Glomerular visceral epithelial cell (primary cell): ENCODE data around the gene SLC8A2.
"Not testable (repeated sequence)": the region's sequence is repeated elsewhere in the genome, so short reads cannot be mapped to it uniquely, and the experiment has no call there.

Experiments used
- DNase-seq: peaks from one replicate; pipeline ENCODE4 v3.0.0-alpha.2; 2016; ENCODE audit errors: extremely low spot score

Gene SLC8A2

DNA sequence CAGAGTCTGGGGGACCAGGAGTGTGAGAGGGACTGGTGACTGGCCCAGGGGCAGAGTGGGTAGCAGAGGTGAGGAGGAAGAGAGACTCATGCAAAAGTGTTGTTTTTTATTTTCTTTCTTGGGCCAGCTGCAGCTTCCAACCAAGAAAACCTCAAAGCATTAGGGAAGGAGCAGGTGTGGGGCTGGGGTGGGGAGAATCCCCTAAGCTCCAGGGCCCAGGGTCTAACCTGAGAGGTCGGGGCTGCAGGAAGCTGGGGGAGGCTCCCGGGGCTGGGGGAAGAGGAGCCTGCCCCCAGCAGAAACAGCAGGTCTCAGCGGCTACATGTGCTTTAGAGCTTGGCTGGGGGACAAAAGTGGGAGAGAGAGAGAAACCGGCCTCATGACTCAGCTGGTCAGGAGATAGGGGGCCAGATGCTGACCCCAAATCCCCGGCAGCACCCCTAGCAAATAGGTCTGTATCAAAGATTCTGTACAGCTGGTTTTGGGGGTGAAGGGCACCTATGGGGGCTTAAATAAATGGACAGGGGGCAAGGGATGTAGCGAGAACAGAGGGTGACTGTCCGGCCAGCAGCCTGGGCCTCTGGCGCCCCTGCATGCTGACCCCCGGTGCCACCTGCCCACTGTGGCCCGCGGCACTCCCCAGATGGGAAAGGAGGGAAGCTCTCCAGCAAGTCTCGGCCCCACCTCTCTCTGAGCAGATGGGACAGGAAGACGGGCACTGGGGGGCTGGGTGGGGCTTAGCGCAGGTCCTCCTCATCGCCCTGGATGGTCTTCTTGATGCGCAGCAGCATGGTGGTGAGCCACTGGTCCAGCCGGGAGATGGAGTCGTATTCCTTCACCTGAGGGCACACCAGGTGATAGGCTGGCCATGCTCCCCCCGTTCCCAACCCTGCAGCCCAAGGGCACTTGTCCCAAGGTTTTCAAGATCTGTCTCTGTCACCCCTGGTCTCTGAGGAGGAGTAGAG, 16.1 kb upstream of the SLC8A2 start:
- DNase-seq = no peak

DNA sequence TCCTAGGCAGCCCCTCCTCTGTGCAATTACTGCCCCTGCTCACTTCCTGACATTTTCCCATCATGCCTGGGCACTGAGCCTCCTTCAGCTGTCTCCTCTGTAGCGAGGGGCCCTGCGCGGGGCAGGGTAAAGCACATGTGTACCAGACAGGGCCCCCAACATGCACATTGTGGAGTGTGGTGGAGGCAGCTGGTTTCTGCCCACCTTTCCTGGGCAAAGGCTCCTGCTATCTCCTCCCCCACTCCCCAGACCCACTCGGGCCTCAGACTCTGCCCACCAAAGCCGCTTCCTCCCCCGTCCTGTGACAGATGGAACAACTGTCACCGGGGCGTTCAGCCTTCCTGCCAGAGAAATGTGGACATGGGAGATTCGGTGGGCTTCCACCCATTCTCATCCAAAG, 15.2 kb upstream of the SLC8A2 start:
- no peak for DNase-seq

DNA sequence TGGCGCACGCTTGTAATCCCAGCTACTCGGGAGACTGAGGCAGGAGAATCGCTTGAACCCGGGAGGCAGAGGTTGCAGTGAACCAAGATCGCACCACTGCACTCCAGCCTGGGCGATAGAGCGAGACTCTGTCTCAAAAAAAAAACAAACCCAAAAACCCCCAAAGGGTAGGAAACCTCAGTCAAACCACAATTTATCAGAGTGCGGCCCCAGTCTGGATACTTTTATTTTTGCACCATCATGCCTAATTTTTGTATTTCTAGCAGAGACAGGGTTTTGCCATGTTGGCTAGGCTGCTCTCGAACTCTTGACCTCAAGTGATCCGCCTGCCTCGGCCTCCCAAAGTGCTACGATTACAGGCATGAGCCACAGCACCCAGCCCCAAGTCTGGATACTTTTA, 14.5 kb upstream of the SLC8A2 start:
- DNase-seq = not testable (repeated sequence)

DNA sequence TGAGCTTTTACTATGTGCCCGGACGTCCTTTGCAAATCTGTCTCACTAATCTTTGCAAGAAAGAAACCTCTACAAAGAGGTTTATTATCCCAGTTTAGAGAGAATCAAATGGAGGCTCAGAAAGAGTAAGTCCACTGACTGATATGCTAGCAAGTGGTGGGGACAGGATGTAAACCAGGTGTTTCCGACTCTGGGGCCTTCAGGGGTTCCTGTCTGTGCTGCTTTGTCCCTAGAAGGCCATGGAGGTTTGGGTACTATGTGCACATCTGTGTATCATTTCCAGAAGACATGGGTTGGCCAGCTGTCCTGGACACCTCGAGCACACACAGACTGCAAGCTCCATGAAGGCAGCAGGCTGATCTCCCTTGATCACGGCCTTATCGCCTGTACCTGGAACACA, 13.5 kb upstream of the SLC8A2 start:
- no peak for DNase-seq

DNA sequence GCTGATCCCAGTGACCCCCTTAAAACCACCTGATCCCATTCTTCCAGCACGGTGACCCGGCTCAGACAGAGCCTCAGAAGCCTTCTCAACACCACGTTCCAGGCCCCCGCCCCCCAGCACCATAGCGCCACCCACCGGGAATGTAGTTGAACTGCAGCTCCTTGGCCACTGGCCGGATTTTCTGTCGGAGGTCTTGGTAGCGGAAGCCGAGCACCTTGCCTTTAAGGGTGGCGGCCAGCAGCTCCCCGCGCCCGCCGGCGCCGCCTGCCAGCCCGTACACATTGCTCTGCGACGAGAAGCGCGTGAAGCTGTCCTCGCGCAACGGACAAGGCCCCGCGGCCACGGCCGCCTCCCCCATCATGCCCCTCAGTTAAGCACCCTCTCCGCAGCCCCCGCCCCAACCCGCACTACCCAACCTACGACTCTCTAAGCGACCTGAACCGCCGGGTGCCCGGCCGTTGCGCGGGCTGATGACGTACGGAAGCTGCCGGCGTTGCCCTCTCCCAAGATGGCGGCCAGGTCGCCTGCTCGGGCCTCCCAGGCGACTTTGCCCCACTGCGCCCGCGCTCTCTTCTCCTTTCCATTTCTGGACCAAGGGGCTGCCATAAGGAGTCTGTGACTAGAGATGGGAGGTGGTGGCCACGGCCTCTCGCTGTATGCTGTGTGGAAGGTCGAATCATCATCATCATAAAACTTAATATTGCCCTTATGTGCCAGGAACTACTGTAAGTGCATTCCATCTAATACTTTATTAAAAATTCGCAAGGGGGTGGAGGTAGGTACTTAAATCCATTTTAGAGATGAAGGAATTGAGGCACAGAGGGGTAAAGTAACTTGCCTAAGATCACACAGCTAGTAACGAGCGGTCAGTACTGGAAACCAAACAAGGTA, 12.4 kb upstream of the SLC8A2 start, which contains the start of gene KPTN:
Gene KPTN (minus strand): TSS at position 420 of the 891 bp plus-strand sequence. CDS start 59 bp downstream, at position 361.
- peak; percentile 91 for DNase-seq

DNA sequence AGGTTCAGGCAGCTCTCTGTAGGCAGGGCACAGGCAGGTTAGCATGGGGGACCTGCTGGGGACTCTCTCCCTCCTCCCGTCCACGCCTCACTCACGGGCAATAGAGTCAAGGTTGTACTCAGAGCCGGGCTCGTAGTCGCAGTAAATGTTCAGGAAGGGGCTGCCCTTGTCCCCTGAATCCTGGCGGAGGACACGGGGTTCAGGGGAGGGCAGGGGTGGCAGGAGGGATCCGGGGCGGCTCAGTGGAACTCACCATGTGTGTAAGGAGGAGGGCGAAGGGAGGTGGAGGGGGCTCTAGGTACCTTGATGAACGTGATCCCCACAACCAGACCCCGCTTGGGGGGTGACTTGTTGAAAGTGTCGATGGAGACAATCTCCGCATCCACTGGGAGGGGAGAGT, 11.5 kb upstream of the SLC8A2 start:
- no peak for DNase-seq

DNA sequence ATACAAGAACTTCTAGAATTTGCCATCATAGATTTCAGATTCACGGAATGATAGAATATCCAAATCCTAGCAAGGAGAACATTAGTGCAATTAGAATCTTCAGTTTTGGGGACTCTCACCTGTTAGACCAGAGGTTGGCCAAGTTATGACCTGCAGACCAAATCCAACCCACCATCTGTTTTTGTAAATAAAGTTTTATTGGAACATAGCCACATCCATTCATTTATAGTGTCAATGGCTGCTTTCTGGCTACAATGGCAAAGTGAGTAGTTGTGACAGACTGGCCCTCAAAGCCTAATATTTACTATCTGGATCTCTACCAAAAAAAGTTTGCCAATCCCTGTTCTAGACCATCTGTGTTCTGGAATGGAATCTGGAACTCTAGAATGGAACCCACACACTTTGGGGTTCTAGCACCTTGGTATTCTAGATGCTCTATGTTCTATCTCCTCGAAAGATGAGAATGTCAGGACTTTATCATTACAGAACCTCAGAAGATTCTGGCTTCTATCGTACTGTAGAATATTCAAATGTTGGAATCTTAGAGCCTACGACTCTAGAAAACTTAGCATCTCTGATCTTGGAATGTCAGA, 9.9 kb upstream of the SLC8A2 start:
- no peak for DNase-seq

DNA sequence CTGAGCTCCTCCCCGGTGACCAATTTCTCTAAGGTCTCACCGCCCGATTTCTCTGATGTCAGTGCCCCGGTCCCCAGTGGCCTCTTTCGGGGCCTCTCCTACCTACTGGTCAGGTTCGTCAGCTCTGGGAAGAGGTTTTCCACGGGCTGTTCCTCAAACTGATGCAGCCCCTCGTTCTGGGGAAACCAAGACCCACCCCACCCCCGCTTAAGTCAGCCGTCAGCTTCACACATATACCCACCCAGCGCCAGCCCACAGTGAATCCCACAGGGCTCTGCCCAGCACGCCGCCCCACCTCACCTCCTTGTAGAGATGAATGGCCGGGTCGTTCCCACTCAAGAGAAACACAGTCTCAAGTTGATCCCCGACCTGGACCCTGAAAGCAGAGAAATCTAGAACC, 9.0 kb upstream of the SLC8A2 start:
- DNase-seq = no peak

DNA sequence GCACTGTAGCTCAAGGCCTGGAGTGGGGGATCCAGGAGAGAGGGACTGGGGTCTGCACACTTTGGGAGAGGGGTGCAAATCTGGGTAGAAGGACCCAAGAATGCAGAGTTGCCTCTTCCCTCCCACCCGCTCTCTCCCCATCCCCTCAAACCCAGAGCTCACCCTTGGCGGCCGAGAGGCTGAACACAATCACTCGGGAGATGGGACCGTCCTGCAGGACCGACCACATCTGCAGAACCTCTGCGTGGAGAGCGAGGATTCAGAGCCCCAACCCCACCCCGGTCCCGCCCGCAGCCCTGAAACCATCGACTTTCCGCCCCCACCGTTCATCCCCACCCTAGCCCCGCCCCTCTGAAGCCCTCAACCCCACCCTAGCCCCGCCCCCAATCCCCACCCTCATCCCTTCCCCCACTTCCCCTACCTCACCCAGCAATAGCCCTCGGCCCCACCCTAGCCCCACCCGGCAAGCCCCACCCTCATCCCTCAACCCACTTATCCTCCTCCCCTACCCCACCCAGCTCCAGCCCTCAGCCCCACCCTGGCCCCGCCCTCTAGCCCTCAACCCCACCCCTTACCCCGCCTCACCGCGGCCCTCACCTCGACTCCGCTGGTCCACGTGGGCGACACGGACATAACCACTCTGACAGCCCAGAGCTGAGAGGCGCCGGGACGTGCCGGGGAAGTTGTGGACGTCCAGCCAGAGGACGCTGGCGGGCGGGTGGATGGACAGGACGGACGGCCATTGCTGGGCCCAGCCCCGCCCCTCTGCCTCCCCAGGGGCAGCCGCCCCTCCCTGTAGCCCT, 8.2 kb upstream of the SLC8A2 start:
- DNase-seq = no peak

DNA sequence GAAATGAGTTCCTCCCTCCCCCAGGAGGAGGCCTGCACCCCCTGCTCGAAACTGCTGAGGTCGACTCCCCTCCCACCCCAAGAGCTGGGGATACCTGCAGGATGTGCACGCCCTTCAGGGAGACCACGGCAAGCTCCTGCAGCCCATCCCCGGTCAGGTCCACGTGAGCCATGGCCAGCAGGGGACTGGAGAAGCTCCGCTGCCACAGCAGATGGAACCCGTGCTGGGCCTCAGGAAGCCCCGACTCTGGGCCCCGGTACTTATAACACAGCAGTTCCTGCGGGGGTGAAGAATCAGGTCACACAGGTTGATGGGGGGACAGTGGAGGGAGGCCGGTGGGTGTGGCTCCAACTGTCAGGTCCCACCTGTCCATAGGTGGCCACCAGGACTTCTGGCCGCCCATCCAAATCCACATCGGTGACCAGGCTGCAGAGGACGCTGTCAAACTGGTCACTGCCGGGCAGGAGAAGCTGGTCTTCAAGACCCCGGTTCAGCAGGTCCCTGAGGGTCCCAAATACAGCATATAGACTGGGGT, 4.8 kb upstream of the SLC8A2 start:
- DNase-seq = no peak

DNA sequence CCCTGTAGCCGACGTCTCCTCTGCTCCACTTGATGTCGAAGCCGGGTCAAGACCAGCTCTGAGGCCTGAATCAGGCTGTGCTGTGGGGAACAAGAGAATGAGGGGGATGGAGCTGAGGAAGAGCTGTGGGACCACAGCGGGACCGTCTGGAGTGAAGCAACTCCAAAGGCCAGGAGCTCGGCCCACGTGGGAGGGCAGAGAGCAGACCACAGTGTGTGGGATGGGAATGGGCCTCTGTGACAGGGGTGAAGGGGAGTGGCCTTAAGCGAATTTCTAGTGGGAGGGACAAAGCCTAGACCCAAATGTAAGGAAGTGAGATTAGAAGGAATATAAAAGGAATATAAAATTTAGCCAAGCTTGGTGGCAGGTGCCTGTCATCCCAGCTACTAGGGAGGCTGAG, 3.8 kb upstream of the SLC8A2 start:
- DNase-seq = no peak

DNA sequence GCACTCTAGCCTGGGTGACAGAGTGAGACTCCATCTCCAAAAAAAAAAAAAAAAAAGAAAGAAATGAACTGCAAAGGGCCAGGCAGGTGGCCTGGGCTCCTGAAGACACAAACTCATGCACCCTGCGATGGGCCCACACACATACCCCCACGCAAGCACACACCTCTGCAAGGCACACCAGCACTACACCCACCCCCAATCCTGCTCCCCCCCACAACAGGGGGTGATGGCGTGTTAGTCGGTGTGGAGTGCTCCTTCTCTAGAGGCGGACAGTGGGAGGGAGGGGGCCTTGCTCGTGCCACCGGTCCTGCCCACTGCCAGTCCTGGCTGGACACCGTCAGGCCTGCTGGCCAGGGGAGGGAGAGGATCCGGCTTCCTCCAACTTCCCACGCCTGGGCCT, 1.6 kb upstream of the SLC8A2 start:
- DNase-seq = no peak

DNA sequence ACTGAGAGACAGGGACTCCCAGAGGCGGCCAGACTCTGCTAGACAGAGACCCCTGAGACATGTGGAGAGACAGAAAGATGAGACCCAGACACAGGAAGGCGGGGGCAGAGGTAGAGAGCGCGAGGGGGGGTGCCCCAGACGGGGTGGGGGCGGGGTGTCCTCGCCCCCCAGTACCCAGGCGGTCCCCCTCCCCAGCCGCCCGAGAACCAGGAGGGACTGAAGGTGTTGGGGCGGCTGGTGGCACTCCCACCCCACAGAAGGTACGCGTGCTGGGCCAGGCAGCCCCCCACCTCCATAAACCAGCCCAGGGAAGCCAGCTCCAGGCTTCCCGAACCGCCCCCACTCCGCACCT, 336 bp downstream of the SLC8A2 start:
- no peak for DNase-seq

DNA sequence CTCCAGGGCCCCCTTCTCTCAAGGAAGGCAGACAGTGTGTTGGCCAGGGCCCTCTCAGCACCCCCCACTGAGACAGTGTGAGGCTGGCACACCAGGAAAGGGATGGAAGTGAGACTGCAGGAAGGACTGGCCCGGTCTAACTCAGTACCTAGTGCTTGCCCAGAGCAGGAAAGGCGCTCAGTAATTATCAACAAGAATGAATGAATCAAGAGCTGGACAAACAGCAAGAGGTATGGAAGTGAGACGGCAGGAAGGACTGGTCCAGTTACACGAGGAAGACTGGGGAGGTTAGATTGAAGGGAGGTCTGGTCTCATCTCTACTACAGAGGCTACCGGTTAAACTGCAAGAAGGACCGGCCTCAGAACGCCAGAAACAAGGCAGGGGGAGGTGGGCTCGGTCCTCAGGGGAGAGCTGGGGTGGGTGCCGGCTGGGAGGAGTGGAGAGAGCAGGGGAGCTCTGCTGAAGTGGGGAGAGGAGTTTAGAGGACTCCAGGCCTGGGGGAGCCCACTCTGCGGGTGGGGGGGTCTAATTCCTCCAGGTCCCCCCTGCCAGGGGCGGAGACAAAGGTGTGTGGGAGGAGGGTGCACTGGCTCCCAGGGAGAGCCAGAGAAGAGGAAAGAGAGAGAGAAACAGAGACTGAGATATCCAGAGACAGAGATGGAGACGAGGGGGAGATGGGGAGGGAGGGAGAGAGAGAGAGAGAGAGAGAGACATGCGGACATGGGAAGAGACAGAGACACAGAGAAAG, 1.1 kb downstream of the SLC8A2 start:
- DNase-seq = no peak

DNA sequence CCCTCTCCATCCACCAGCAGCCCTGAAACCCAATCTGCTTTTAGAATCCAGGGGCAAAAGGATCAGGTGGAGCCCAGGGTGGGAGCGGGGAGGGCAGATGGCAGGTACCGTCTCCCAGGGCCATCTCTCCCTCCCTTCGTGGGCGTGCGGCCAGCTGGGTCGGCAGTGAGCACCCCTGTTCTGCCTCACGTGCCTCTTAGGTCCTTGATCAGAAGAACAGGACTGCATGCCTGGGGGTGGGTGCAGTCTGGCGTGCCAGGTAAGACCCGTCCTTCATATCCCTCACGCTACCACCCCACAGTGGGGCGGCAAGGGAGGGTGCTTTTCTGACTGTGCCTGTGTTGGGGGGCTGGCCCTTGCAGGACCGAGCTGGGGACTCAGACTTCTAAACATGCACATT, 2.0 kb downstream of the SLC8A2 start:
- DNase-seq = no peak

DNA sequence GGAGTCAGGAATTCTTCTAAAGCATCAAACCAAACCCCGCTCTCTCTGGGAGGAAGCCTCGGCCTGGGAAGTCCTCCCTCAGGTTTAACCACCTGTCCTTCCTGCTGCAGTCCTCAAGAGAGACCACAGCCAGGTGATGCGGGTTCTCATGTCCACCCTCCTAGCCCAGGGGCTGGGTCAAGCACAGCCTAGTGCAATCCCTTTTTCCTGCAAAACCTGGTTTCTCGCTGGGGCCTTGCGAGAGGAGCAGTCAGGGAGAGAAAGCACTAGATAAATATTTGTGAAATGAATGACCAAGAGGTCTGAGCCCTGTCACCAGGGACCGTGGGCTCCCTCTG, 2.4 kb downstream of the SLC8A2 start:
- no peak for DNase-seq

DNA sequence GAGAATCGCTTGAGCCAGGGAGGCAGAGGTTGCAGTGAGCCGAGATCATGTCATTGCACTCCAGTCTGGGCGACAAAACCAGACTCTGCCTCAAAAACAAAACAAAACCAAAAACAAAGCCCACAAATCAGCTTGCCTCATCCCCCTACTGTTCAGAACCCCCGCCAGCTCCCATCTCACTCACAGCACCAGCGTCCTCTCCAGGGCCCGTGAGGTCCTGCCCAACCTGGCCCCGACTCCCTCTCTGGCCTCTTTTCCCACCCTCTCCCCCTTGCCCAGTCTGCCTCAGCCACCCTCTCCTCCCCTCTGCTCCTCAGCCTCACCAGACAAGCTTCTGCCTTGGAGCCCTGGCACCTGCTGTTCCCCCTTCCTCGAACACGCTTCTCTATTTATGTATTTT, 3.8 kb downstream of the SLC8A2 start:
- DNase-seq = no peak

DNA sequence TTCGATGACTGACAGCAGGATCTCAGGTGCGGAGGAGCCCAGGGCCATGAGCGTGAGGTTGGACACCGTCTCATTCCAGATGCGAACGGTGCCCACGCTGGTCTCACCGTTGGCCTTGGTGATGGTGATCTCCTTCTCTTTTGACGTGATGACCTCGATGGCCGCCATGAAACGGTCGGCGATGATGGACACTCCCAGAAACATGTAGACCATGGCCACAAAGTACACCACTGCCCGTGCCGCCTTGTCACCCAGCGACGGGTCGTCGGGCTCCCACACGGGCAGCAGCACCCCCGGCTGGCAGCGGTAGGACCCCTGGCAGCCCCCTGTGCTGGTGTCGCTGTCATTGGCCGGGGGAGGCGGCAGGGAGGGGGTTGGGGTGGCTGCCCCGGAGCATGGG, 5.7 kb downstream of the SLC8A2 start:
- DNase-seq = no peak

DNA sequence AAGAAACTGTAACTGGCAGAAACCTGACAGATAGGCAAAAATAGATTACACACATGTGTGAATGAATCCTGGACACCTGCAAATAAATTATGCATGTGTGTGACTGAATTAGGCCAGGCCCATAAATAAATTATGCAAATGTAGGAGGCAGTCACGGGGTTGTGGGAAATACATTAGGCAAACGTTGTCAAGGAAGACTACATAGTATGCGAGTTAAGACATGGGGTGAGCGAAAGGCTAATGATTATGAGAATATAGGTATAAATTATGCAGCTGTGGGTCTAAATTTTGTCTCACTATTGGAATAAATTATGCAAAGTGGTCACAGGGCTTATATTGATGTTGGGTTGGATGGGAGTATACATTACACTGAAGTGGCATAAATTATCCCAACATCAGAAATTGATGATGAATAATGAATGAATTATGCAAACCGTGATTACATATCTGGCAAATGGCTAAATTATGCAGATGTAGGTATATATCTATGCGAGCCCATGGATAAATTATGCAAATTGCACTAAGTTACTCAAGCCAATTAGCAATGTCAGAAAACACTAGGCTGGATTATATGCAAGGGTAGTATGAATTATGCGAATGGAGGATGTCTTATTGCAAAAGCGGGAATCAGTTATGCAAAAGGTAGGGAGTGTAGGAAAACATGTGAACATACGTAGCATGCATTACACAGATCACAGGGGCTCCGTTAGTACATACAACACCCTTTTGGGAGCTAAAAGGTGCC, 6.8 kb downstream of the SLC8A2 start:
- no peak for DNase-seq

DNA sequence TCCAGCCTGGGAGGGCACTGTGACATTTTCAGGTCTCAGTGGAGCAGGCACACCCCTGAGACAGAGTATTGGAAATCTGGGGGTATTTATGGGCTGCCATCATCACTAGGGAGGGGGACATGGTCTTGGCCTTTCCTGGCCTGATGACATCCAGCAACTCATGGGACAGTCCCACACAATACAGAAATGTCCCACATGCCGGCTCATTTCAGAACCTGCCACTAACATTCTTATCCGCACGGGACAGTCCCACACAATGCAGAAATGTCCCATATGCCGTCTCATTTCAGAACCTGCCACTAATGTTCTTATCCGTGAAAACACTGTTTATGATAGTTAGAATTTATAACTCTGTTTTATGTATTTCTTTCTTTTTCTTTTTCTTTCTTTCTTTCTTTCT, 9.8 kb downstream of the SLC8A2 start:
- no peak for DNase-seq
